HG03442 (cell line): ENCODE results near the gene TRIM49D2.
"Not testable (repeated sequence)": the region's sequence is repeated elsewhere in the genome, so short reads cannot be mapped to it uniquely, and the experiment has no call there.

Experiments used
- ATAC-seq: cut with Tn5 transposase; IDR thresholded peaks from one replicate; pipeline ENCODE4 v1.9.1; 2021; ENCODE audit warnings: mild to moderate bottlenecking, moderate library complexity; ENCODE audit not compliant: unreplicated experiment

The TRIM49D2 gene, protein sequence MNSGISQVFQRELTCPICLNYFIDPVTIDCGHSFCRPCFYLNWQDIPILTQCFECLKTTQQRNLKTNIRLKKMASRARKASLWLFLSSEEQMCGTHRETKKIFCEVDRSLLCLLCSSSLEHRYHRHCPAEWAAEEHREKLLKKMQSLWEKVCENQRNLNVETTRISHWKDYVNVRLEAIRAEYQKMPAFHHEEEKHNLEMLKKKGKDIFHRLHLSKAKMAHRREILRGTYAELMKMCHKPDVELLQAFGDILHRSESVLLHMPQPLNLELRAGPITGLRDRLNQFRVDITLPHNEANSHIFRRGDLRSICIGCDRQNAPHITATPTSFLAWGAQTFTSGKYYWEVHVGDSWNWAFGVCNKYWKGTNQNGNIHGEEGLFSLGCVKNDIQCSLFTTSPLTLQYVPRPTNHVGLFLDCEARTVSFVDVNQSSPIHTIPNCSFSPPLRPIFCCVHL

DNA sequence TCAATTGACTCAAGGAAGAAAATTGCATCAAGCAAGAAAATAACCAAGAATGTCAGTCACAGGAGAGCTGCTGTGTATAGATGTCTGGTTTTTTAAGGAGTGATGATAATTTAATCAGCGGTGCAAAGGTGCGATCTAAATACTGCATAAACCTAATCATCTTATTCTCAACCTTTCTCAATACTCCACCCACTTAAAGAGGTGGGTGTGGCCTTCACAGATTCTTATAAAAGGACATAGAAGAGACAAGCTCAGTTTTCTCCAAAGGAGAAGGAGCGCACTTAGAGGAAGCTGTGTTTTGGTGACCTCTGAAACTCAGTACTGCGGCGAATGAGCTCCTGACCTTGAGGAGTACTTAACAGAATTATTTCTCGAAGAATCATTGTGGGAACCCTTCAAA, at the start of gene TRIM49D2:
TSS of gene TRIM49D2 (plus strand) at position 301 of the 400 bp plus-strand sequence. CDS start 2,698 bp downstream, outside the sequence.
- ATAC-seq, result not testable (repeated sequence)

DNA sequence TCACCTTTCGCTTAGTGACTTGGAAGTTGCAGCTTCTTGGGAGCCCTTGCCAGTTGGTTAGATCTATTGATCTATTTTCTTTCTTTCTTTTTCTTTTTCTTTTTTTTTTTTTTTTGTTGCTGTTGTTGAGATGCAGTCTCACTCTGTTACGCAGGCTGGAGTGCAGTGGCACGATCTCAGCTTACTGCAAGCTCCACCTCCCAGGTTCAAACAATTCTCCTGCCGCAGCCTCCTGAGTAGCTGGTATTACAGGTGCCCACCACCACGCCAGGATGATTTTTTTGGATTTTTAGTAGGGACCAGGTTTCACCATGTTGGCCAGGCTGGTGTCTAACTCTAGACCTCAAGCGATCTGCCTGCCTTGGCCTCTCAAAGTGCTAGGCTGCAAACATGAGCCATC, 46.4 kb upstream of the TRIM49D2 start:
- ATAC-seq, result not testable (repeated sequence)

DNA sequence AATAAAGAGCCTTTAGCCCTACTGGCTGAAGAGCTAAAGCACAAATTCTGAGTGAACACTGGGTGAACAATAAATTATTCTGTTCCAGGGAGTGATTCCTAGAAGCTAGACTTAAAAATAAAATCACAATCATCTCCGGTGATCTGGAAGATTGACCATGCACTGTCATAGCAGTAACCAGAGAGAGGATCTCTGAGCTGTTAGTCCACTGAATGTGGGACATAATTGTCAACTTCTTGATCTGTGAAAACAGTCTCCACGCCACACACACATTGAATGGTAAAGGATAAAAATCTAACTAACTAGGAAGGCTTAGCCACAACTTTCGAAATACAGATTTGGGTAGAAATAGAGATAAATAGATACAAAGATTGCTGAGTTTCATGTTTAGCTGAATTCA, 30.6 kb upstream of the TRIM49D2 start:
- not testable (repeated sequence) for ATAC-seq

DNA sequence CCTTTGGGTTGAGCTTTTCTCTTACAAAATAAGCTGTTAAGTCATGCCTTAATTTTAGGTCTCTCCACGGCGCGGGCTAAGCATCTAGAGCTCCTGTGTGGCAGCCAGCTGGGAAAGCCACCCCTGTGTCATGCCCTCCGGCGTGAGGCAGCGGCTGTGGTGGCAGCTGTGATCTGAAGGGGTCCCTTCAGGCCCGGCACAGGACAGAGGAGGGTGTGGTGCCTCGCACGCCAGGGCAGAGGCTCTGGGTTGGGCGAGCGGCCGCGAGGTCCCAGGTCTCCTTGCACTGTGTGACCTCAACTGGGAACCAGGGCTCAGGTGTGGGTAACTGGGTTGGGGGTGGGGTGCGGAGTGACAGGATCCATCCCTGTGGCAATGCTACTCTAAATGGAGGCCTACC, 23.1 kb upstream of the TRIM49D2 start:
- ATAC-seq, result not testable (repeated sequence)

DNA sequence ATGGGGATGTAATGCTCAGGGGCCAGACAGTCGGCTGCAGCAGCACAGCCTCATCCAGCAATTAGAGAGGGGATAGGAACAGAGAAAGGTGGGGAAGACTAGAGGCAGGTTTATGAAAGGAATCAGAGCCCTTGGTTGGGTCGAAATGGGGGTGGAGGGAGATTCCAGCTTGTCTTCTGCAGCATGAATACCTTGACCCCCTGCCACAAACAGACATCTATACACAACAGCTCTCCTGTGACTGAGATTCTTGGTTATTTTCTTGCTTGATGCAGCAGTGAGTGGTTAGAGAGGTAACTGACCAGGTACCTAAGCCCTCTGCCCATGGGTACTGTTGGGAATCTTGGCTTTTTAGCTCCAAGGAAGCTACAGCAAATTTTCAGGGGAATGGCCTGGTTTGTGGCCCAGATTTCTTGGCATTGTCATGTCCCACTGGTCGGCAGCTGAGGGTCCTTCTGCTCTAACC, 1.6 kb upstream of the TRIM49D2 start, which contains the start of gene TRIM49D1:
TSS of gene TRIM49D1 (minus strand) at position 51 of the 466 bp plus-strand sequence. CDS start 4,535 bp downstream, outside the sequence.
- ATAC-seq, result no peak

DNA sequence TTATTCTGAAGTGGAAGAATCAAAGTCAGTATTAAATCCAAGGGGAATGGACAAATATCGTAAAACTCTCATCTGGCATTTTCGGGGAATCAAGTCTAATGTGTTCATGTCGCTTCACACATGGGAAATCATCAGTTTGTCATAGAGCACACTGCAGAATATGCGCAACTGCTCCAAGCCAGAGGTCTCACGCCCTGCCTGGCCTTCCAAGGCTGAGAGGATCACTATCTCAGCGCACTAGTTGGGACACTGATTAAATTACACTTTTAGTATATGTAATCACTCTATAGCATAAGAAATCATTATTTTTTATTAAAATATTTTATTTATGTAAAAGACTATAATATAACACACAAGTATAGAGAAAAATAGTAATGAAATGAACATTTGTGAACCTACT, 37.0 kb downstream of the TRIM49D2 start:
- not testable (repeated sequence) for ATAC-seq

DNA sequence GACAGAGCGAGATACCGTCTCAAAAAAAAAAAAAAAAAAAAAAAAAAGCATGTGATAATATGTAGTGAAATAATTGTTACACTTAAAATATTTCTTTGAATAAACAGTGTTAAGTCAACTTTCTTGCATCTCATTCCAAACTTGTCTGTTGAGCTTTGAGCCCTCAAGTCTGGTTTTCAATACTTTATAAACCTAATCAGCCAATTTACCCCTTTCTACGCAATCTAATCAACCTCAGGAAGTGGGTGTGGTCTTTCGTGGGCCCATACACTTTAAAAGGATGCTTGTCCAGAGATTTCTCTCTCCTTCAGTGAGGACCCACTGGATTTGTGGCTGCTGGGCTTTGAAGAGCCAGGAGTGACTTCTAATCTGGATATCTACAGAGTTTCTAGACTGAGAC, 41.9 kb downstream of the TRIM49D2 start, which contains the start of gene TRIM64:
TSS of gene TRIM64 (plus strand) at position 301 of the 400 bp plus-strand sequence. CDS start 2,467 bp downstream, outside the sequence.
- ATAC-seq, result not testable (repeated sequence)
